HL-60 (cell line): Measurements from ENCODE around the gene FAM177B.

Experiments
- GABPA ChIP-seq: IDR thresholded peaks from 2 replicates; pipeline ENCODE4 v1.6.1; 2012; ENCODE audit warnings: low read depth
- POLR2AphosphoS5 ChIP-seq: IDR thresholded peaks from 2 replicates; pipeline ENCODE4 v1.6.1; 2012; ENCODE audit warnings: low read depth
- TF ChIP-seq, protein P1 (sequence below): IDR thresholded peaks from one replicate; pipeline ENCODE4 v1.5.1; 2011; ENCODE audit warnings: low read length, control low read depth, inconsistent platforms; ENCODE audit not compliant: insufficient read depth

DNA sequence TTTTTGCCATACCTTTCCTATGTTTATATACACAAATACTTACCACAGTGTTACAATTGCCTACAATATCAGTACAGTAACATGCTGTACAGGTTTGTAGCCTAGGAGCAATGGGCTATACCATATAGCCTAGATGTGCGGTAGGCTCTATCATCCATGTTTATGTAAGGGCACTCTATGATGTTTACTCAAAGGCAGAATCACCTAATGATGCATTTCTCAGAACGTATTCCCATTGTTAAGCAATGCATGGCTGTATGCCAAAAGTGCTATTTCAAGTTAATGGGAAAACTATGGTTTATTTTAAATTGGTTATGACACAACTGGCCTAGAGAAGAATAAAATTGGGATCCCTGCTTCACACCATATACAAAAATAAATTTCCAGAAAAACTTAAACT, 41.0 kb downstream of the FAM177B start:
- TF ChIP-seq, protein P1, sequence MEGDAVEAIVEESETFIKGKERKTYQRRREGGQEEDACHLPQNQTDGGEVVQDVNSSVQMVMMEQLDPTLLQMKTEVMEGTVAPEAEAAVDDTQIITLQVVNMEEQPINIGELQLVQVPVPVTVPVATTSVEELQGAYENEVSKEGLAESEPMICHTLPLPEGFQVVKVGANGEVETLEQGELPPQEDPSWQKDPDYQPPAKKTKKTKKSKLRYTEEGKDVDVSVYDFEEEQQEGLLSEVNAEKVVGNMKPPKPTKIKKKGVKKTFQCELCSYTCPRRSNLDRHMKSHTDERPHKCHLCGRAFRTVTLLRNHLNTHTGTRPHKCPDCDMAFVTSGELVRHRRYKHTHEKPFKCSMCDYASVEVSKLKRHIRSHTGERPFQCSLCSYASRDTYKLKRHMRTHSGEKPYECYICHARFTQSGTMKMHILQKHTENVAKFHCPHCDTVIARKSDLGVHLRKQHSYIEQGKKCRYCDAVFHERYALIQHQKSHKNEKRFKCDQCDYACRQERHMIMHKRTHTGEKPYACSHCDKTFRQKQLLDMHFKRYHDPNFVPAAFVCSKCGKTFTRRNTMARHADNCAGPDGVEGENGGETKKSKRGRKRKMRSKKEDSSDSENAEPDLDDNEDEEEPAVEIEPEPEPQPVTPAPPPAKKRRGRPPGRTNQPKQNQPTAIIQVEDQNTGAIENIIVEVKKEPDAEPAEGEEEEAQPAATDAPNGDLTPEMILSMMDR: no peak
- TF ChIP-seq POLR2AphosphoS5 (no peak), GABPA (no peak)
